ENCODE measurements around the gene WWC2. TPM values are rescaled to one million over a fixed set of nuclear protein-coding genes. Genes with fewer than 3 reads are reported as not detected.

The WWC2 gene
- total RNA-seq, 1 donor = 35.1 TPM

- H3K4me3 ChIP-seq (ENCODE audit: insufficient read depth, low read length) = no peak overlapping the region
- no peak for TF ChIP-seq CTCF (IDR thresholded peaks at IDR 0.05; ENCODE audit: extremely low read depth, low read depth, low read length)
- H3K36me3 ChIP-seq (ENCODE audit: insufficient read depth, low read length) = peaks cover 68% of the 10 kb centered on the region
- no peak overlapping the region for H2AFZ ChIP-seq (ENCODE audit: low read length)
- H3K27ac ChIP-seq (ENCODE audit: low read depth, low read length) = no peak overlapping the region
- no peaks in the 10 kb centered on the region for H3K79me2 ChIP-seq (ENCODE audit: insufficient read depth, low read length)
- no peak overlapping the region for H3K4me2 ChIP-seq (ENCODE audit: insufficient read depth, low read length)
- peak; percentile 4 for DNase-seq (ENCODE audit: insufficient read length, low spot score, missing footprints)
- H3K27me3 ChIP-seq (ENCODE audit: insufficient read depth, low read length) = no peaks in the 10 kb centered on the region
- H4K20me1 ChIP-seq (ENCODE audit: insufficient read depth, low read length) = peaks cover 4% of the 10 kb centered on the region
- no peaks in the 10 kb centered on the region for H3K9me3 ChIP-seq (ENCODE audit: low read depth, low read length)
- H3K4me1 ChIP-seq (ENCODE audit: insufficient read depth, low read length) = peaks cover 19% of the 10 kb centered on the region
Measured at GRCh38 chr4:183266371-183266770, 167.3 kb downstream of the WWC2 start.

GRCh38 chr4:183268556-183268955, 169.5 kb downstream of the WWC2 start:
- Histone ChIP-seq H4K20me1 (ENCODE audit: insufficient read depth, low read length) (no peaks in the 10 kb centered on the region), H3K4me3 (ENCODE audit: insufficient read depth, low read length) (no peak overlapping the region), H3K4me1 (ENCODE audit: insufficient read depth, low read length) (peaks cover 10% of the 10 kb centered on the region), H3K36me3 (ENCODE audit: insufficient read depth, low read length) (peaks cover 72% of the 10 kb centered on the region), H3K27me3 (ENCODE audit: insufficient read depth, low read length) (no peaks in the 10 kb centered on the region), H2AFZ (ENCODE audit: low read length) (no peak overlapping the region), H3K9me3 (ENCODE audit: low read depth, low read length) (no peaks in the 10 kb centered on the region), H3K4me2 (ENCODE audit: insufficient read depth, low read length) (no peak overlapping the region), H3K27ac (ENCODE audit: low read depth, low read length) (no peak overlapping the region), H3K79me2 (ENCODE audit: insufficient read depth, low read length) (no peaks in the 10 kb centered on the region)
- no peak for TF ChIP-seq CTCF (IDR thresholded peaks at IDR 0.05; ENCODE audit: extremely low read depth, low read depth, low read length)
- no peak for DNase-seq (ENCODE audit: insufficient read length, low spot score, missing footprints)

GRCh38 chr4:183272384-183272783, 173.3 kb downstream of the WWC2 start:
- H3K27me3 ChIP-seq (ENCODE audit: insufficient read depth, low read length) = no peaks in the 10 kb centered on the region
- no peak for TF ChIP-seq CTCF (IDR thresholded peaks at IDR 0.05; ENCODE audit: extremely low read depth, low read depth, low read length)
- H2AFZ ChIP-seq (ENCODE audit: low read length) = no peak overlapping the region
- no peaks in the 10 kb centered on the region for H3K79me2 ChIP-seq (ENCODE audit: insufficient read depth, low read length)
- no peaks in the 10 kb centered on the region for H3K4me1 ChIP-seq (ENCODE audit: insufficient read depth, low read length)
- no peaks in the 10 kb centered on the region for H4K20me1 ChIP-seq (ENCODE audit: insufficient read depth, low read length)
- H3K36me3 ChIP-seq (ENCODE audit: insufficient read depth, low read length) = peaks cover 61% of the 10 kb centered on the region
- H3K4me3 ChIP-seq (ENCODE audit: insufficient read depth, low read length) = no peak overlapping the region
- peaks cover 3% of the 10 kb centered on the region for H3K9me3 ChIP-seq (ENCODE audit: low read depth, low read length)
- no peak for DNase-seq (ENCODE audit: insufficient read length, low spot score, missing footprints)
- no peak overlapping the region for H3K4me2 ChIP-seq (ENCODE audit: insufficient read depth, low read length)
- no peak overlapping the region for H3K27ac ChIP-seq (ENCODE audit: low read depth, low read length)

GRCh38 chr4:183276106-183276505, 177.0 kb downstream of the WWC2 start:
- Histone ChIP-seq H3K27ac (ENCODE audit: low read depth, low read length) (no peak overlapping the region), H3K4me2 (ENCODE audit: insufficient read depth, low read length) (no peak overlapping the region), H3K36me3 (ENCODE audit: insufficient read depth, low read length) (peaks cover 31% of the 10 kb centered on the region), H4K20me1 (ENCODE audit: insufficient read depth, low read length) (no peaks in the 10 kb centered on the region), H3K27me3 (ENCODE audit: insufficient read depth, low read length) (no peaks in the 10 kb centered on the region), H3K79me2 (ENCODE audit: insufficient read depth, low read length) (no peaks in the 10 kb centered on the region), H3K9me3 (ENCODE audit: low read depth, low read length) (peaks cover 3% of the 10 kb centered on the region), H3K4me1 (ENCODE audit: insufficient read depth, low read length) (no peaks in the 10 kb centered on the region), H2AFZ (ENCODE audit: low read length) (no peak overlapping the region), H3K4me3 (ENCODE audit: insufficient read depth, low read length) (no peak overlapping the region)
- DNase-seq (ENCODE audit: insufficient read length, low spot score, missing footprints) = no peak
- TF ChIP-seq CTCF (IDR thresholded peaks at IDR 0.05; ENCODE audit: extremely low read depth, low read depth, low read length) = no peak

Measured in osteoblast (primary cell).